GM19099 (cell line): ENCODE data around the gene ELMOD1.

Experiments used
- POLR2A ChIP-seq: IDR thresholded peaks from 3 replicates; pipeline ENCODE4 v1.6.1; 2011; ENCODE audit warnings: low read depth; ENCODE audit not compliant: insufficient read length; ENCODE audit errors: extremely low read depth

Gene ELMOD1

GRCh38 chr11:107577346-107577711 is 13.6 kb upstream of the ELMOD1 start:
- no peak for TF ChIP-seq POLR2A

- no peak for TF ChIP-seq POLR2A
Measured at GRCh38 chr11:107581147-107581546, 9.8 kb upstream of the ELMOD1 start.

- TF ChIP-seq POLR2A = no peak
Measured at GRCh38 chr11:107583629-107584195, 7.2 kb upstream of the ELMOD1 start.

GRCh38 chr11:107587306-107587979 is 3.5 kb upstream of the ELMOD1 start:
- no peak for TF ChIP-seq POLR2A

- no peak for TF ChIP-seq POLR2A
Measured at GRCh38 chr11:107591378-107592230, 657 bp downstream of the ELMOD1 start.

GRCh38 chr11:107592231-107592590 is 1.3 kb downstream of the ELMOD1 start:
- no peak for TF ChIP-seq POLR2A

- TF ChIP-seq POLR2A = no peak
Measured at GRCh38 chr11:107592813-107593212, 1.9 kb downstream of the ELMOD1 start.

- no peak for TF ChIP-seq POLR2A
Measured at GRCh38 chr11:107593951-107594350, 3.0 kb downstream of the ELMOD1 start.

- no peak for TF ChIP-seq POLR2A
Measured at GRCh38 chr11:107594736-107595135, 3.8 kb downstream of the ELMOD1 start.

GRCh38 chr11:107598225-107599139 is 7.5 kb downstream of the ELMOD1 start:
- TF ChIP-seq POLR2A = no peak

GRCh38 chr11:107605061-107606006 is 14.4 kb downstream of the ELMOD1 start:
- no peak for TF ChIP-seq POLR2A

- no peak for TF ChIP-seq POLR2A
Measured at GRCh38 chr11:107606141-107606540, 15.2 kb downstream of the ELMOD1 start.

- TF ChIP-seq POLR2A = no peak
Measured at GRCh38 chr11:107608809-107609208, 17.9 kb downstream of the ELMOD1 start.
